Nephron progenitor cell (in vitro differentiated cells): ENCODE data around the gene RCOR2.

Experiments
- DNase-seq: peaks from one replicate; pipeline ENCODE4 v3.0.0; 2021
- H3K27ac Mint-ChIP-seq: 2 replicates; pipeline ENCODE4 v1.8.0; 2021; ENCODE audit warnings: mild to moderate bottlenecking, moderate library complexity, mixed read lengths
- H3K27me3 Mint-ChIP-seq: 2 replicates; pipeline ENCODE4 v1.8.0; 2021; ENCODE audit warnings: mild to moderate bottlenecking, low read depth, mixed read lengths; ENCODE audit not compliant: poor library complexity
- H3K36me3 Mint-ChIP-seq: 2 replicates; pipeline ENCODE4 v1.8.0; 2021; ENCODE audit warnings: low read depth, mixed read lengths
- H3K4me1 Mint-ChIP-seq: 2 replicates; pipeline ENCODE4 v1.8.0; 2021; ENCODE audit warnings: mixed read lengths
- H3K4me3 Mint-ChIP-seq: 2 replicates; pipeline ENCODE4 v1.8.0; 2021; ENCODE audit warnings: mild to moderate bottlenecking, moderate library complexity, mixed read lengths
- H3K9me3 Mint-ChIP-seq: 2 replicates; pipeline ENCODE4 v1.8.0; 2021; ENCODE audit warnings: mild to moderate bottlenecking, moderate library complexity, mixed read lengths
- CTCF ChIP-seq: fragments of 200-600 bp; sonication (generic); IDR thresholded peaks from 2 replicates; pipeline ENCODE4 v1.5.0; 2021; ENCODE audit warnings: antibody characterized with exemption

RCOR2 gene

GRCh38 chr11:63915961-63916836 lies 765 bp downstream of the RCOR2 start:
- peak; percentile 85 for DNase-seq
- Mint-ChIP-seq H3K4me1 (peaks cover 56% of the 10 kb centered on the region), H3K9me3 (no peaks in the 10 kb centered on the region), H3K36me3 (peaks cover 17% of the 10 kb centered on the region), H3K27me3 (no peaks in the 10 kb centered on the region), H3K4me3 (peak overlapping the region; percentile 91), H3K27ac (peak overlapping the region; percentile 84)
- TF ChIP-seq CTCF = peak; percentile 58

- peak; percentile 30 for DNase-seq
- Mint-ChIP-seq H3K27ac (peak overlapping the region; percentile 75), H3K4me3 (peak overlapping the region; percentile 91), H3K36me3 (peaks cover 17% of the 10 kb centered on the region), H3K27me3 (no peaks in the 10 kb centered on the region), H3K4me1 (peaks cover 58% of the 10 kb centered on the region), H3K9me3 (no peaks in the 10 kb centered on the region)
- no peak for TF ChIP-seq CTCF
Observed at GRCh38 chr11:63914896-63915691, 1.9 kb downstream of the RCOR2 start.

- H3K36me3 Mint-ChIP-seq = peaks cover 17% of the 10 kb centered on the region
- no peak for TF ChIP-seq CTCF
- peak overlapping the region; percentile 68 for H3K4me3 Mint-ChIP-seq
- H3K9me3 Mint-ChIP-seq = no peaks in the 10 kb centered on the region
- H3K27me3 Mint-ChIP-seq = no peaks in the 10 kb centered on the region
- H3K4me1 Mint-ChIP-seq = peaks cover 63% of the 10 kb centered on the region
- H3K27ac Mint-ChIP-seq = peak overlapping the region; percentile 66
- no peak for DNase-seq
Observed at GRCh38 chr11:63913866-63914830, 2.8 kb downstream of the RCOR2 start.

- TF ChIP-seq CTCF = no peak
- Mint-ChIP-seq H3K4me3 (peak overlapping the region; percentile 32), H3K4me1 (peaks cover 68% of the 10 kb centered on the region), H3K36me3 (peaks cover 17% of the 10 kb centered on the region), H3K9me3 (no peaks in the 10 kb centered on the region), H3K27ac (peak overlapping the region; percentile 97), H3K27me3 (no peaks in the 10 kb centered on the region)
- DNase-seq = no peak
Observed at GRCh38 chr11:63912678-63913077, 4.3 kb downstream of the RCOR2 start.

- peak overlapping the region; percentile 97 for H3K27ac Mint-ChIP-seq
- no peaks in the 10 kb centered on the region for H3K27me3 Mint-ChIP-seq
- DNase-seq = no peak
- no peaks in the 10 kb centered on the region for H3K9me3 Mint-ChIP-seq
- peaks cover 73% of the 10 kb centered on the region for H3K4me1 Mint-ChIP-seq
- TF ChIP-seq CTCF = no peak
- peaks cover 17% of the 10 kb centered on the region for H3K36me3 Mint-ChIP-seq
- H3K4me3 Mint-ChIP-seq = no peak overlapping the region
Observed at GRCh38 chr11:63911876-63912275, 5.1 kb downstream of the RCOR2 start.
